AG04449 (cell line): Measurements from ENCODE around the gene RRN3.
"Not testable (repeated sequence)": the region's sequence is repeated elsewhere in the genome, so short reads cannot be mapped to it uniquely, and the experiment has no call there.

ENCODE experiments used
- CTCF ChIA-PET: fragments of 350-600 bp; formaldehyde crosslinking; extraction: SDS; loops from one replicate; lab custom pipeline; 2021; ENCODE audit warnings: antibody characterized with exemption; lab: Yijun Ruan, JAX
- POLR2A ChIA-PET: fragments of 400-600, 350-600 bp; formaldehyde crosslinking; extraction: SDS; loops from one replicate; lab custom pipeline; 2020; ENCODE audit warnings: antibody characterized with exemption, inconsistent platforms; lab: Yijun Ruan, JAX
- DNase-seq: peaks from one replicate; pipeline ENCODE4 v3.0.0-alpha.2; 2010; ENCODE audit warnings: low read depth, low spot score
- H3K4me3 ChIP-seq: 2 replicates; pipeline ENCODE4 v1.5.1; 2011; ENCODE audit warnings: low read depth, mild to moderate bottlenecking, control low read depth, low read length
- CTCF ChIP-seq: IDR thresholded peaks from one replicate; pipeline ENCODE4 v1.5.1; 2011; ENCODE audit warnings: mild to moderate bottlenecking, moderate library complexity, low read length, control low read depth, inconsistent platforms; ENCODE audit not compliant: insufficient read depth; ENCODE audit errors: missing control alignments

RRN3 gene

GRCh38 chr16:15049581-15050180, 44.4 kb downstream of the RRN3 start:
- no peak for TF ChIP-seq CTCF
- DNase-seq, result no peak
- POLR2A ChIA-PET, result no interaction called here
- CTCF ChIA-PET, result interaction anchor here (1.3 to 2.0 kb wide), 2 partner anchors 9 to 23 kb away, joined by 3 to 9 read pairs; no protein-coding TSS in a partner anchor
- no peak overlapping the region for H3K4me3 ChIP-seq

GRCh38 chr16:15046692-15047376, 47.2 kb downstream of the RRN3 start:
- DNase-seq, result no peak
- POLR2A ChIA-PET, result no interaction called here

GRCh38 chr16:15045270-15045669, 48.8 kb downstream of the RRN3 start:
- CTCF ChIA-PET, result interaction anchor here (1.3 kb wide), 1 partner anchor 28 kb away, joined by 5 read pairs; no protein-coding TSS in a partner anchor
- DNase-seq, POLR2A ChIA-PET, H3K4me3 ChIP-seq: not testable (repeated sequence)

More at GRCh38 chr16:15046692-15047376, 47.2 kb downstream of the RRN3 start:
- TF ChIP-seq CTCF, result no peak
- CTCF ChIA-PET, result interaction anchor here (0.7 kb wide), 1 partner anchor 36 kb away, joined by 3 read pairs; no protein-coding TSS in a partner anchor
- no peak overlapping the region for H3K4me3 ChIP-seq

- POLR2A ChIA-PET, result no interaction called here
- TF ChIP-seq CTCF, result no peak
- no peak overlapping the region for H3K4me3 ChIP-seq
- no peak for DNase-seq
- CTCF ChIA-PET, result interaction anchor here (1.3 kb wide), 1 partner anchor 29 kb away, joined by 5 read pairs; no protein-coding TSS in a partner anchor
These were observed 49.8 kb downstream of the RRN3 start for GRCh38 chr16:15044286-15044685.

GRCh38 chr16:15043344-15043743, 50.7 kb downstream of the RRN3 start:
- H3K4me3 ChIP-seq, result no peak overlapping the region
- DNase-seq, result no peak
- POLR2A ChIA-PET, result no interaction called here
- no peak for TF ChIP-seq CTCF
- CTCF ChIA-PET, result interaction anchor here (1.2 kb wide), 1 partner anchor 10 kb away, joined by 3 read pairs; no protein-coding TSS in a partner anchor

- ChIA-PET CTCF (interaction anchor here (1.0 kb wide), 2 partner anchors 8 to 9 kb away, joined by 3 to 4 read pairs; no protein-coding TSS in a partner anchor), POLR2A (no interaction called here)
- DNase-seq, result no peak
- H3K4me3 ChIP-seq, result no peak overlapping the region
- TF ChIP-seq CTCF, result no peak
These were observed 52.6 kb downstream of the RRN3 start for GRCh38 chr16:15041271-15042004.
